AG04450 (cell line): ENCODE measurements around the gene PER1. TPM values are rescaled to one million over a fixed set of nuclear protein-coding genes. Genes with fewer than 3 reads are reported as not detected.

ENCODE experiments used
- CTCF ChIA-PET: fragments of 300-600, 350-600 bp; formaldehyde crosslinking; extraction: SDS; loops from one replicate; lab custom pipeline; 2022; ENCODE audit warnings: antibody characterized with exemption, inconsistent platforms; lab: Charles Lee
- POLR2A ChIA-PET: fragments of 350-600 bp; formaldehyde crosslinking; extraction: SDS; loops from one replicate; lab custom pipeline; 2021; ENCODE audit warnings: antibody characterized with exemption, inconsistent platforms; lab: Yijun Ruan, JAX
- DNase-seq: peaks from one replicate; pipeline ENCODE4 v3.0.0-alpha.2; 2011; ENCODE audit warnings: low read depth, low spot score
- H3K27ac ChIP-seq: one replicate; pipeline ENCODE4 v1.5.1; 2012; ENCODE audit warnings: low read depth, low read length, control low read depth
- H3K27me3 ChIP-seq: one replicate; pipeline ENCODE4 v1.6.0; 2012; ENCODE audit warnings: low read length; ENCODE audit not compliant: control insufficient read depth, insufficient read depth
- H3K4me3 ChIP-seq: 2 replicates; pipeline ENCODE4 v1.5.1; 2011; ENCODE audit warnings: mild to moderate bottlenecking, low read depth, low read length, control low read depth
- H3K9me3 ChIP-seq: 2 replicates; pipeline ENCODE4 v1.5.1; 2012; ENCODE audit warnings: low read length; ENCODE audit not compliant: control insufficient read depth, insufficient read depth
- polyA plus RNA-seq: library from polyadenylated mRNA; depleted of rRNA; stranded (reverse); fragments of >200 nt; gene quantifications from 2 replicates; pipeline ENCODE4 v1.2.3, GENCODE V29; 2011
- TF ChIP-seq, protein P1 (sequence below): IDR thresholded peaks from 2 replicates; pipeline ENCODE4 v1.5.1; 2011; ENCODE audit warnings: low read depth, low read length, control low read depth, inconsistent platforms

The PER1 gene
- polyA plus RNA-seq, 1 experiment = 3.1 TPM

DNA sequence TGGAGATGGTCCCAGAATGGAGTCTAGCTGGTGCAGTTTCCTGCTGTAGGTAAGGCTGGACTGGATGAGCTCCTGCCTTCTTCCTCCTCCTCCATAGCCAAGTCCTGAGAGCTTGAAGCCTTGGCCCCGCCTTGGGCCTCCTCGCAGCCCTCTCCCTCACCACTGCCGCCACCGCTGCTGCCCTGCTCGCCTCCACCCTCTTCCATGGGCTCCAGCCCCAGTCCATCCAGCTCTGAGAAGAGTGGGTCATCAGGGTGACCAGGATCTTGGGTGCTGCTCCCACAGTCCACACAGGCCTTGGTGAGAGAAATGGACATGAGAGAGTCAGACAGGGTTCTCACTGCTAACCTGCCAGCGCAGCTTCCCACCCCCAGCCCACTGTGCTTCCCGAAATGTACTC is 11.2 kb downstream of the PER1 start:
- POLR2A ChIA-PET = interaction anchor here (0.6 to 3.7 kb wide), 4 partner anchors 9 to 116 kb away, joined by 3 to 18 read pairs (median 8); partner anchors contain the start of gene PER1
- no peak overlapping the region for H3K27ac ChIP-seq
- no peaks in the 10 kb centered on the region for H3K27me3 ChIP-seq
- CTCF ChIA-PET = interaction anchor here (5.2 kb wide), 1 partner anchor 22 kb away, joined by 38 read pairs; the partner anchor contains the start of gene ALOXE3
- TF ChIP-seq, protein P1, sequence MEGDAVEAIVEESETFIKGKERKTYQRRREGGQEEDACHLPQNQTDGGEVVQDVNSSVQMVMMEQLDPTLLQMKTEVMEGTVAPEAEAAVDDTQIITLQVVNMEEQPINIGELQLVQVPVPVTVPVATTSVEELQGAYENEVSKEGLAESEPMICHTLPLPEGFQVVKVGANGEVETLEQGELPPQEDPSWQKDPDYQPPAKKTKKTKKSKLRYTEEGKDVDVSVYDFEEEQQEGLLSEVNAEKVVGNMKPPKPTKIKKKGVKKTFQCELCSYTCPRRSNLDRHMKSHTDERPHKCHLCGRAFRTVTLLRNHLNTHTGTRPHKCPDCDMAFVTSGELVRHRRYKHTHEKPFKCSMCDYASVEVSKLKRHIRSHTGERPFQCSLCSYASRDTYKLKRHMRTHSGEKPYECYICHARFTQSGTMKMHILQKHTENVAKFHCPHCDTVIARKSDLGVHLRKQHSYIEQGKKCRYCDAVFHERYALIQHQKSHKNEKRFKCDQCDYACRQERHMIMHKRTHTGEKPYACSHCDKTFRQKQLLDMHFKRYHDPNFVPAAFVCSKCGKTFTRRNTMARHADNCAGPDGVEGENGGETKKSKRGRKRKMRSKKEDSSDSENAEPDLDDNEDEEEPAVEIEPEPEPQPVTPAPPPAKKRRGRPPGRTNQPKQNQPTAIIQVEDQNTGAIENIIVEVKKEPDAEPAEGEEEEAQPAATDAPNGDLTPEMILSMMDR = no peak
- H3K4me3 ChIP-seq = no peak overlapping the region
- DNase-seq = no peak
- no peaks in the 10 kb centered on the region; the same call in 1 of the 2 replicates for H3K9me3 ChIP-seq

DNA sequence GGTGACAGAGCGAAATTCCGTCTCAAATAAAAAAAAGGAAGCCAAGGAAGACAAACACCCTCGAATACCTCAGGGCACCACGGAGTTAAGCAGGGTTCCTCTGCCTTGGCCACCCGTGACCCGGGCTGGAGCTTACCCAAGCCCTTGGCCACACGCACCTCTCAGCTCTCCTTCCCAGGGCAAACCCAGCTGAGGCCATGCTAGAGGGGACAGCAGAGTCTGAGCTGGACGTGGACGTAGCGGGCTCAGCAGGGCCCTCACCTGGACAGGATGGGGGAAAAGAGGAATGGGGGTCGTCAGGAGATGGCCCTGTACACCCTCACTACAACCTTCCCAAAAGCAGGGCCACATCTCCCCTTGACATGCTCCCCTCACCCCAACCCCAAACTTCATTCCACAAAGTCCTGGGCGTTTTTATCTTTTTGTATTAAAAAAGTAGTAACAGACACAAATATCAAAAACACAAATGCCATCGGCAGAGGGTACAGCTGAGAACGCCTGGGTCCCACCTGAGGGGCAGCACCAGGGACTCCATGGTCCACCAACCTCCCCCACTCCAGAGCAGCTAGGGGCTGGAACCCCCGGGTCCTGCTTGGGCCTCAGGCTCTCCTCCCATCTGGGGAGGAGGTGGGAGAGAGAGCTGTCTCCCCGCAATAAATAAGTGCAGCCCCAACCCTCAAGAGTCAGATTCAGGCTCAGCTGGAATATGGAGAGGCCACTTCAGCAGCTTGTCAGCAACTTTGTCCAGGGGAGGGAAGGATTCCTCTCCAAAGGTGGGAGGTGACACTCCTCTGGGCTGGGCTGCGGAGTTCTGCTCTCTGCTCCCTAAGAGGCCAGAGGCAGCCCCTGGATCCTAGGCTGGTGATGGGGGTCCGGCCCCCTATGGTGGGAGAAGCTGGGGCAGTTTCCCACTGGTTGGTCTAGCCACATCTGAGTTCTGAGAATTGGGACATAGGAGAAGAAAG is 11.9 kb downstream of the PER1 start:
- Histone ChIP-seq H3K27ac (no peak overlapping the region), H3K4me3 (no peak overlapping the region), H3K9me3 (no peaks in the 10 kb centered on the region; the same call in 1 of the 2 replicates), H3K27me3 (no peaks in the 10 kb centered on the region)
- TF ChIP-seq, protein P1 = no peak
- POLR2A ChIA-PET = interaction anchor here (0.8 to 3.7 kb wide), 3 partner anchors 10 to 33 kb away, joined by 3 to 18 read pairs (median 14); partner anchors contain the start of gene PER1
- CTCF ChIA-PET = interaction anchor here (5.2 kb wide), 1 partner anchor 21 kb away, joined by 38 read pairs; the partner anchor contains the start of gene ALOXE3
- no peak for DNase-seq

DNA sequence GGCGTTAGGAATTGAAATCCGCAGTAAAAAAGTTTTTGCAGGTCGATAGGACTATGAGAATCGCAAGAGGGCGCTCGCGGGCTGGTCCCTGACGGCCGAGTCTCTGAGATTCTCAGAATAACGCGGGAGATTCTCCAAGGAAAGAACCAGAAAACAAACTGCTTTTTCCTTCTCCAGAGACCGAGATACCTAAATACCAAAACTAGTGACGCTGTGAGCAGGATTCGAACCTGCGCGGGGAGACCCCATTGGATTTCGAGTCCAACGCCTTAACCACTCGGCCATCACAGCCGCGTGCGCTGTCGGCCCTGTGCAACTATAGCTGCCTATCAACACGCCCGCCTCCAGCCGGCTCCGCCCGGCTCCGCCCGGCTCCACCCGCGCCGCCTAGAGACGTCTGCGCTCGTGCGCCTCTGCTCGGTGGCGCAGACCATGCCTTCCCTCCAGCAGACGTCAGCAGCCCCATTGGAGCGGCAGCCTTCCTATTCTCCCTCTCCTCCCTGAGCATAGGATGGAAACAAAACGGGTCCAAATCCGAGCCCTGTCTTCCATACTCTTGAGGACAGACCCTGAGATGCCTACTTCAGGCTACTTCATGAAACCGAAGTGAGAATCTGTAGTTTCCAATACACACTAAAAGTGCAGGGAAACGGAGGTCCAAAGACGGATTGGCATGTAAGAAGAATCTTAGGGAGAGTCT is 13.4 kb downstream of the PER1 start:
- ChIA-PET POLR2A (interaction anchor here (0.6 to 3.7 kb wide), 6 partner anchors 11 to 655 kb away, joined by 3 to 18 read pairs (median 7); partner anchors contain the start of genes BORCS6, PER1 and POLR2A), CTCF (interaction anchor here (0.6 to 5.2 kb wide), 11 partner anchors 8 to 438 kb away, joined by 3 to 38 read pairs (median 6); partner anchors contain the start of genes ALOXE3 and TMEM107)
- Histone ChIP-seq H3K4me3 (peak overlapping the region; percentile 56), H3K9me3 (no peaks in the 10 kb centered on the region; the same call in 1 of the 2 replicates), H3K27ac (peak overlapping the region; percentile 59), H3K27me3 (no peaks in the 10 kb centered on the region)
- TF ChIP-seq, protein P1 = peak; percentile 89
- DNase-seq = peak; percentile 95

DNA sequence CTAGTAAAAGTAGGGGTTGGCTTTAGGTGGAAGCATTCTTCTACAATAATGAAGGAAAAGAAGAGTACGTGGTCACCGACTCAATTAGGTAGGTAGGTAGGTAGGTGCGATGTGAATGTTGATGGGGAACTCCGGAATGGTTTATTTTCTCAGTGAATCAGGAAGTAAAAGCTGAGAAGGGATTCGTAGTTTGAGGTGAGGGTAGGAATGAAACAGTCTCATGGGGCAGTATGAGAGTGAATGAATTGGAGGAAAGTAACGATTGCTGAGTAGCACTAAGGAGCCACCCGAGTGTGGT is 13.9 kb downstream of the PER1 start:
- ChIA-PET POLR2A (interaction anchor here (1.0 to 3.7 kb wide), 4 partner anchors 12 to 654 kb away, joined by 3 to 18 read pairs (median 4); partner anchors contain the start of genes BORCS6 and POLR2A), CTCF (interaction anchor here (0.6 to 5.2 kb wide), 12 partner anchors 9 to 439 kb away, joined by 3 to 38 read pairs (median 6); partner anchors contain the start of genes ALOXE3 and TMEM107)
- no peak for DNase-seq
- TF ChIP-seq, protein P1 = no peak
- no peaks in the 10 kb centered on the region for H3K27me3 ChIP-seq
- peak overlapping the region; percentile 55 for H3K4me3 ChIP-seq
- H3K27ac ChIP-seq = no peak overlapping the region
- H3K9me3 ChIP-seq = no peaks in the 10 kb centered on the region; the same call in 1 of the 2 replicates
